GM12872 (cell line): ENCODE measurements around the gene N4BP3.

Source experiments
- CTCF ChIP-seq: IDR thresholded peaks from 3 replicates; pipeline ENCODE4 v1.5.1; 2011; ENCODE audit warnings: low read depth, mild to moderate bottlenecking, low read length, moderate library complexity; ENCODE audit not compliant: insufficient read depth

The N4BP3 gene

GRCh38 chr5:178106556-178107239, 6.6 kb upstream of the N4BP3 start:
- TF ChIP-seq CTCF: no peak

GRCh38 chr5:178107756-178108310, 5.5 kb upstream of the N4BP3 start:
- 0 out of 3 replicates have a peak, but pooled peaks have one; percentile 6 for TF ChIP-seq CTCF

DNA sequence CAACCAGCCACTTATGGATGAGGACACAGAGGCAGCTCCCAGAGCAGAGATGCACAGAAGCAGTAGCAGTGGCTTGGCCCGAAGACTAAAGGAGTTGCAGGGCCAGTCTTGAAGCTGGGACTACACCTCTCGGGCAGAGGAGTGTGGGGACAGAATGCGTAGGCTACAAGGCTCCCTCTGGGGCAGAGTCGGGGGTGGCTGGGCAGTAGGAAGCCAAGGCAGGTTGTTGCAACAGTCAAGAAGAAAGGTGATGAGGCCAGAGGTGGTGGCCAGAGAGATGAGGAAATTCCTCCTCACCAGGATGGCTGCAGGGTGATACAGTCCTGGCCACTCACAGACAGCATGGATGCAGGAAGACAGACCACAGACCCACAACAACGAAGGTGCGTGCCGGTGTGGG, 4.9 kb upstream of the N4BP3 start:
- no peak for TF ChIP-seq CTCF

GRCh38 chr5:178108966-178109365, 4.4 kb upstream of the N4BP3 start:
- TF ChIP-seq CTCF: no peak

DNA sequence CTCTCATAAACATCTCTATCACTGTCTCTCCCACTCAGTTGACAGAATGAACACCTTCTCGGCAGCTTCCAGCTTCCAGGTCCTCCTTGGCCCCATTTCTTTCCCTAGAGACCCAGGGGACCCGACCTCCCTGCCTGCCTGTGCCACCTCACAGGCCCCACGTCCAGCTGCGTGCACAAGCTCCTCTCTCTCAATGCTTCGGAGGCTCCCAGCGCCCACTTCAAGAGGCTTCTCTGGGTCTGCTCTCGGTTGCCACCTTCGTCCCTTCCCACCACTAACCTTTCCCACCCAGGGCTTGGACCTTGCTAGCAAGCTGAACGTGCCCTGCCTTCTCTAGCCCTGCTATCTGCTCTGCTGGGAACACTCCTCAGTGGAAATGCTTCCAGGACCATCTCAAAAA, 2.8 kb upstream of the N4BP3 start:
- no peak for TF ChIP-seq CTCF

- no peak for TF ChIP-seq CTCF
Observed at GRCh38 chr5:178111925-178112324, 1.4 kb upstream of the N4BP3 start.

GRCh38 chr5:178112545-178112944, 787 bp upstream of the N4BP3 start:
- TF ChIP-seq CTCF: no peak
